GM19324 (cell line): ENCODE measurements around the gene TMEM254.
"Not testable (repeated sequence)": the region's sequence is repeated elsewhere in the genome, so short reads cannot be mapped to it uniquely, and the experiment has no call there.

Experiments used
- ATAC-seq: cut with Tn5 transposase; IDR thresholded peaks from one replicate; pipeline ENCODE4 v1.9.1; 2021; ENCODE audit warnings: mild to moderate bottlenecking, moderate library complexity; ENCODE audit not compliant: unreplicated experiment, low FRiP score

TMEM254 gene

GRCh38 chr10:80131499-80131901 is 53.0 kb downstream of the TMEM254 start:
- ATAC-seq, result no peak

GRCh38 chr10:80132299-80133139 is 54.1 kb downstream of the TMEM254 start, which contains the start of gene PLAC9:
PLAC9 (plus strand) TSS chr10:80132730; CDS start chr10:80132763, 33 bp downstream.
- ATAC-seq, result no peak

GRCh38 chr10:80133206-80133605 is 54.7 kb downstream of the TMEM254 start:
- ATAC-seq, result no peak

- not testable (repeated sequence) for ATAC-seq
These were observed 55.2 kb downstream of the TMEM254 start for GRCh38 chr10:80133687-80134086.

- ATAC-seq, result no peak
These were observed 57.7 kb downstream of the TMEM254 start for GRCh38 chr10:80136134-80136571.

- no peak for ATAC-seq
These were observed 58.8 kb downstream of the TMEM254 start for GRCh38 chr10:80137031-80137862.

- ATAC-seq, result no peak
These were observed 59.5 kb downstream of the TMEM254 start for GRCh38 chr10:80137920-80138319.

GRCh38 chr10:80139265-80139664 is 60.8 kb downstream of the TMEM254 start:
- ATAC-seq, result no peak

- no peak for ATAC-seq
These were observed 61.8 kb downstream of the TMEM254 start for GRCh38 chr10:80140251-80140650.

- no peak for ATAC-seq
These were observed 63.4 kb downstream of the TMEM254 start for GRCh38 chr10:80141696-80142460.
